ENCODE data around the gene PHACTR1. TPM values are rescaled to one million over a fixed set of nuclear protein-coding genes. Genes with fewer than 3 reads are reported as not detected.

PHACTR1 gene
- total and polyA plus RNA-seq, 2 donors (not counting 1 experiment from before 2014, with no cell fraction given) = 0.60 to 1.2 TPM

DNA sequence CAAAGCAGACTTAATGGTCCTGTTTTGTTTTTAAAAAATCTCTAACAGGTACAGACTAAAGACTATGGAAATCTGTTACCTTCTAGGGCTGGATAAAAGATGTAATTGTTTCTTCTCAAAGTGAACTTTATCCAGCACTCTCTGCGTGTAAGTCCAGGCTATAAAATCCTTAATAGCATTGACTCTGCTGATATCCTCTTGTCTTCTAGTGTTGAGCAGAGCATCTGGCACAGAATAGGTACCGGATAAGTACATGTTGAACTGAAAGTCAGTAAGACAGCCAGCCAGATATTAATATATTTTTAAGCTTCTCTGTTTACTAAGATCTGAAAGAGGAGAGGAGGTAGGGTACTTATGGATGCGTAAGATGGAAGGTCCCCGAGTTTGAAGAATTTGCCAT is 349.5 kb downstream of the PHACTR1 start:
- H4K20me1 ChIP-seq (ENCODE audit: control insufficient read depth, extremely low read depth, insufficient read depth, low read length) = no peaks in the 10 kb centered on the region
- no peaks in the 10 kb centered on the region for H3K9me3 ChIP-seq (ENCODE audit: control insufficient read depth, insufficient read depth, low read depth, low read length)
- no peaks in the 10 kb centered on the region for H3K79me2 ChIP-seq (ENCODE audit: control insufficient read depth, insufficient read depth, low read length)
- H3K4me2 ChIP-seq (ENCODE audit: extremely low read depth, insufficient read depth, low read length) = no peak overlapping the region
- no peak overlapping the region for H2AFZ ChIP-seq (ENCODE audit: low read length)
- no peaks in the 10 kb centered on the region for H3K4me1 ChIP-seq (ENCODE audit: control insufficient read depth, extremely low read depth, insufficient read depth, low read length)
- no peak overlapping the region for H3K9ac ChIP-seq (ENCODE audit: insufficient read depth, low read length)
- no peaks in the 10 kb centered on the region for H3K27me3 ChIP-seq (ENCODE audit: control insufficient read depth, insufficient read depth, low read length)
- no peaks in the 10 kb centered on the region for H3K36me3 ChIP-seq (ENCODE audit: control insufficient read depth, insufficient read depth, low read length)
- H3K27ac ChIP-seq (ENCODE audit: insufficient read depth, low read length) = no peak overlapping the region
- no peak overlapping the region for H3K4me3 ChIP-seq (replicated peaks in 1 of 4; ENCODE audit: control extremely low read depth in 1 of 4, insufficient read depth in 1 of 4, low read depth in 3 of 4, low read length in 4 of 4)
- DNase-seq (ENCODE audit: low read depth in 2 of 2) = no peak
- no peak for TF ChIP-seq CTCF (conservative IDR thresholded peaks at IDR 0.05 in 1 of 2, IDR thresholded peaks at IDR 0.05 in 1 of 2; ENCODE audit: low read depth in 1 of 2, low read length in 2 of 2)
- TF ChIP-seq EZH2 (IDR thresholded peaks at IDR 0.05; ENCODE audit: low read length, missing control alignments) = no peak

DNA sequence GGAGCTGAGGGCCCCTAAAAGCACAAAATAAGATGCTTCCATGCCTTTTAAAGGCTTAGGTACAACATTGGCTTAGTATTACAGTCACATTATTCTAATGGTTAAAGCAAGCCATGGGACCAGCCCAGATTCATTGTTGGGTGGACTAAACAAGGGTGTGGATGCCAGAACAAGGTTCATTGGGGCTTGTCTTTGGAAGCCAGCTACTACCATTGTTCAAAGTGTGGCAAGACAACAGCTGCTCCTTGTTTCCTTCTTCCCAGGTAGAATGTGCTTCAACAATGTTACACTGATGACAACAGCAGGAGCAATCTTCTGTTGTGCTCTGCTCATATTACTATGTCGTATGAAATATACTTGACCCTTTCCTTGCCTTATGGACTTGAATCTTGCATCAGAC is 350.3 kb downstream of the PHACTR1 start:
- no peak overlapping the region for H3K4me3 ChIP-seq (replicated peaks in 1 of 4; ENCODE audit: control extremely low read depth in 1 of 4, insufficient read depth in 1 of 4, low read depth in 3 of 4, low read length in 4 of 4)
- no peaks in the 10 kb centered on the region for H3K36me3 ChIP-seq (ENCODE audit: control insufficient read depth, insufficient read depth, low read length)
- no peaks in the 10 kb centered on the region for H3K27me3 ChIP-seq (ENCODE audit: control insufficient read depth, insufficient read depth, low read length)
- no peaks in the 10 kb centered on the region for H3K9me3 ChIP-seq (ENCODE audit: control insufficient read depth, insufficient read depth, low read depth, low read length)
- no peak overlapping the region for H3K27ac ChIP-seq (ENCODE audit: insufficient read depth, low read length)
- H2AFZ ChIP-seq (ENCODE audit: low read length) = no peak overlapping the region
- TF ChIP-seq CTCF (conservative IDR thresholded peaks at IDR 0.05 in 1 of 2, IDR thresholded peaks at IDR 0.05 in 1 of 2; ENCODE audit: low read depth in 1 of 2, low read length in 2 of 2) (no peak), EZH2 (IDR thresholded peaks at IDR 0.05; ENCODE audit: low read length, missing control alignments) (no peak)
- H3K4me1 ChIP-seq (ENCODE audit: control insufficient read depth, extremely low read depth, insufficient read depth, low read length) = no peaks in the 10 kb centered on the region
- DNase-seq (ENCODE audit: low read depth in 2 of 2) = no peak
- H3K79me2 ChIP-seq (ENCODE audit: control insufficient read depth, insufficient read depth, low read length) = no peaks in the 10 kb centered on the region
- H3K4me2 ChIP-seq (ENCODE audit: extremely low read depth, insufficient read depth, low read length) = no peak overlapping the region
- no peaks in the 10 kb centered on the region for H4K20me1 ChIP-seq (ENCODE audit: control insufficient read depth, extremely low read depth, insufficient read depth, low read length)
- no peak overlapping the region for H3K9ac ChIP-seq (ENCODE audit: insufficient read depth, low read length)

DNA sequence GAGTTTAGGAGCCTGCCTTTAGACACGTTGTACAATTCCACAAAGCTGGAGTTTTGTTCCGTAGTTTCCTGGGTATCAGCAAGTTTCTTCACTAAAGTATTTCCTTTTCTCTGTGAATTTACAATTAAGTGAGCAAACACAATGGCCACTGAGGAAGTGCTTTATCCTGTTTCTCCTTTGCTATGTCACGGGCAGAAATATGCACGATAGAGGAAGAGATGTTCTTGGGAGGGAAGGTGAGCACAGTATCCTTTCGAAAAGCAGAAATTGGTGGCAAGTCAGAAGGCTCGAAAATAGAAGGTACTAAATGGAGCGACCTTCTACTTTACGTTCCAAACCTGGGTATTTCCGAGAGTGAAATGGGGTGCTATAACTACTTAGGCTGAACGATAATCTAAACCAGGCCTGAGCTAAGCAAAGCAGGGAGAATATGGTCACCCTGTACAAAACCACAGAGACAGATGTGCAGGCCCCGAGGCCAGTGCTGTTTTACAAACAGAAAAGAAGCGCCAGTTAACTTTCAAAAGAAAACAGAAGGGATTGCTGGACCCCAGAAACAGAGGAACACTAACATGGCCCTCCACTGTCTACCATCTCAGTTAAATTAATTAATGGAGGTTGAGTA is 352.1 kb downstream of the PHACTR1 start:
- DNase-seq (ENCODE audit: low read depth in 2 of 2) = no peak
- Histone ChIP-seq H3K4me1 (ENCODE audit: control insufficient read depth, extremely low read depth, insufficient read depth, low read length) (no peaks in the 10 kb centered on the region), H3K36me3 (ENCODE audit: control insufficient read depth, insufficient read depth, low read length) (no peaks in the 10 kb centered on the region), H3K9me3 (ENCODE audit: control insufficient read depth, insufficient read depth, low read depth, low read length) (no peaks in the 10 kb centered on the region), H2AFZ (ENCODE audit: low read length) (no peak overlapping the region), H3K27me3 (ENCODE audit: control insufficient read depth, insufficient read depth, low read length) (no peaks in the 10 kb centered on the region), H3K4me2 (ENCODE audit: extremely low read depth, insufficient read depth, low read length) (no peak overlapping the region), H3K4me3 (replicated peaks in 1 of 4; ENCODE audit: control extremely low read depth in 1 of 4, insufficient read depth in 1 of 4, low read depth in 3 of 4, low read length in 4 of 4) (no peak overlapping the region), H3K9ac (ENCODE audit: insufficient read depth, low read length) (no peak overlapping the region), H4K20me1 (ENCODE audit: control insufficient read depth, extremely low read depth, insufficient read depth, low read length) (no peaks in the 10 kb centered on the region), H3K27ac (ENCODE audit: insufficient read depth, low read length) (no peak overlapping the region), H3K79me2 (ENCODE audit: control insufficient read depth, insufficient read depth, low read length) (no peaks in the 10 kb centered on the region)
- TF ChIP-seq CTCF (conservative IDR thresholded peaks at IDR 0.05 in 1 of 2, IDR thresholded peaks at IDR 0.05 in 1 of 2; ENCODE audit: low read depth in 1 of 2, low read length in 2 of 2) (no peak), EZH2 (IDR thresholded peaks at IDR 0.05; ENCODE audit: low read length, missing control alignments) (no peak)

Measured in fibroblast of lung (primary cell).